Bone marrow (tissue), 2 donors: ENCODE data around the gene GNPDA2.
A peak's percentile ranks its signal among the peaks of the same experiment; 100 is the strongest.
"Not testable (repeated sequence)": the region's sequence is repeated elsewhere in the genome, so short reads cannot be mapped to it uniquely, and the experiment has no call there.

ENCODE experiments used
- DNase-seq, 2 donors: peaks; one replicate each; lab custom pipeline; 2025; lab: John Stamatoyannopoulos, UW

Gene GNPDA2

DNA sequence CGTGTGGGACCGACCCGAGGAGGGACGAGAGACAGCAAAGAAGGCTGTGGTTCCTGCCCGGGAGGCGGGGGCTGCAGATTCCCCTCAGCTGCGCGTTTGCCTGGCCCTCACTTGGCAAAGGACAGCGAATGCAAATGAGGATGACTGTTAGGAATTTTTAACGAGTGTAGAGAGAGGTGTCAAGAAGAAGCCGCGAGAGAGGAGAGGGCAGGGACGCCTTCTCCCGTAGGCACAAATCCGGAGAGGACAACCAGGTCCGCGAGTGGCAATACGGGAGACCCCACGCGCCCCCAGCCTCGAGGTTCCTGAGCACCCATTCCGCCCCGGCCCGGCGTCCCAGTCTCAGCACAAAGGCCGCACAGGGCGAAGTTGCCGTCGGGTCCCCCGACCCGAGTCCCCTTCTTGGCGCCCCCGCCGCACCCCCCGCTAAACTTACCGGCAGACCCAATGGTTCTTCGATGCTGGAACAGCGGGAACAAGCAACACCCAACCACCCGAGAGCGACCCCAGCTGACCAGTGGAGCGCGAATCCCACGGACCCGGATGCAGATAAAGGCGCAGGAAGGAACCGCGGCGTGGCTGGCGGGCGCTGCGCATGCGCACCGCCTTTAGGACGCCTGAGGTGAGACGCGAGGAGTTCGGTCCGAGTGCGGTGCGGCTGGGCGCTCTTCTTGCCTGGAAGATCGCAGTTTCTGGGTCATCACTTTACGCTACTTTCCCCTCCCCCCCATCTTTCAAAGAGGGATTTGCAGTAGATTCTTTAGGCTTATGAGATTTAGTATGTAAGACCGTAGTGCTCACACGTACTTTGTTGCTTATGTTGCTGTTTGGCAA, at the start of gene GNPDA2:
Gene GNPDA2 (minus strand): TSS at position 519 of the 834 bp plus-strand sequence. CDS start 4,349 bp downstream, outside the sequence.
- DNase-seq: peak; percentile 66 to 82

GRCh38 chr4:44772340-44772739, 46.0 kb upstream of the GNPDA2 start:
- DNase-seq: no peak

- no peak for DNase-seq
Observed at GRCh38 chr4:44771789-44772188, 45.4 kb upstream of the GNPDA2 start.

DNA sequence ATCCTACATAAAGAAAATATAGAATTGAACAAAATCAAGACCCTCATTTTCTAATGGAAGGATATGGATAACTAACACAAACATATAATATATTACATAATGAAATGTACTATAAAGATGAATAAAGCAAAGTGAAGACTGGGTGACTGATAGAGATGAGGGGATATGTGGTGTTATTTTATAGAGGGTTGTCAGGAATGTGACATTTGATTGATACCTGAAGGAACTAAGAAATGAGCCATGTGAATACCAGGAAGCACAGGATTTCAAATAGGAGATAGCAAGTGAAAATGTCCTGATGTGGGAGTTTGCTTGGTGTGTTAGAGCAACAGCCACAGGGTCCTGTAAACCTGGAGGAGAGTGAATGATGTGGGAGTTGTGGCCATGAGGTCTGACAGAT, 40.1 kb upstream of the GNPDA2 start:
- no peak for DNase-seq

GRCh38 chr4:44765116-44765515, 38.8 kb upstream of the GNPDA2 start:
- DNase-seq: no peak

- DNase-seq: no peak
Observed at GRCh38 chr4:44761306-44761705, 35.0 kb upstream of the GNPDA2 start.

DNA sequence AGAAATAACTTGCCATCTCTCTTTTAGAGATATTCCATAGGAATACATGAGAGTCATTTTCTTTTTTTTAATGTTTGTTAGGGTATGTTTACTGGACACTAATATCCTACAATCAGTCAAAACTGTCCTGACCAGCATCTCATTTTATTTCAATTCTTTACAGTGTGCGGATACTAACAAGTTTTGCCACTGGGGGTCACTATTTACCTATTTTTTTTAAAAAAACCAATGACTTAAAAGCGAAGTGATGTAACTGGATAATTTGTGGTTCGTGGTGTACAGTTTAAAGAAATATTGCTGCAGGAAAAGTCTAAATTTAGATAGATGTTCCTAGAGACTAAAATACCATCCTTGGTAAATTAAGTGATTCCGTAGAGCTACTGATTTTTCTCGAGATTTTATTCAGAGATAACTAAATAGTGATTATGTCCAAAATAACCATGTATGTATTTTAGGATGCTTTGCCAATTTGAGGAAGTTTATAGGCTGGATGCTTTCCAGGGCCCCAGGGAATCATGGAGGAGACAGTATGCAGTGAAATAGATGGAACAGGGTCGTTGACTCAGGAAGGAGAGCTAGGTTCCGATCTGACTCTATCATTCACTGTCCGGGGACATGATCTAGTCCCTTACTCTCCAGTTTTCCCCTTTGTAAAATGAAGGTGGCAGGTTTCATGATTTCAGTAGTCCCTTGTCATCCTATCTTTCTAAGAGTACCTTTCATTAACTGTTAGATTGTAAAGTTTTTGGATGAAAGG, 34.0 kb upstream of the GNPDA2 start:
- DNase-seq: peak in 1 of 2 donors; percentile 8

GRCh38 chr4:44756559-44756958, 30.2 kb upstream of the GNPDA2 start:
- no peak for DNase-seq

- DNase-seq: no peak
Observed at GRCh38 chr4:44740201-44740600, 13.8 kb upstream of the GNPDA2 start.

DNA sequence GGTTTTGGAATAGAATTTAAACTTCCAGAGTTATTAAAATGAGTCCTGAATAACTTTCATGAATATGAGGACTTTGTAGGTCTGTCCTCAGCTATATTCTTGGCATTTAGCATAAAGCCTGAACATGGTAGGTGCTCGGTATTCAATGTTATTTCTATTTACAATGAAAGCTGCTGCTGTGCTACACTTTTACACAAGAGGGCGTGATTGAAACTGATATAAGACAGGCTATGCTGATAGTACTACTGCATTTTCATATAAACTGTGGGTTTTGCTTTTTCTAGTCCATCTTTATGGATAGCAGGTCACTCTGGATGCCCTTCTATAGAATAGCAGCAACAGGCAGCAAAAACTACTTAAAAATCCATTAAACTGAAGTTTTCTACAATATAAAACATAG, 12.3 kb upstream of the GNPDA2 start:
- no peak for DNase-seq

GRCh38 chr4:44736900-44737299, 10.5 kb upstream of the GNPDA2 start:
- DNase-seq: no peak

GRCh38 chr4:44728694-44729093, 2.3 kb upstream of the GNPDA2 start:
- DNase-seq: not testable (repeated sequence)

- no peak for DNase-seq
Observed at GRCh38 chr4:44727471-44727870, 1.1 kb upstream of the GNPDA2 start.

DNA sequence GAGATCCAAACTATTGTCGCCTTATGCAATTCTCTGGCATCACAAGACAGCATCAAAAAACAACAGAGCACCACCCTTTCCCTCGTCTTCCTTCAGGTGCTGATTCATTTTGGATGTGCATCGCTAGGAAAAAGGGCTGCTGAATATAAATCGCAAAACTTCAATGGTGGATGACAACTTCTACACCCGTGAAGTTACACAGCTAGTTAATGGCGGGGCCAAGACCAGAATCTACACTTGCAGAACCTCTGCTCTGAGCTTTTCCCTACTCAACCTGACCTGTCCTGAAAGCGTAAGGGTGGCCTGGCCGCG, 674 bp downstream of the GNPDA2 start:
- DNase-seq: no peak

DNA sequence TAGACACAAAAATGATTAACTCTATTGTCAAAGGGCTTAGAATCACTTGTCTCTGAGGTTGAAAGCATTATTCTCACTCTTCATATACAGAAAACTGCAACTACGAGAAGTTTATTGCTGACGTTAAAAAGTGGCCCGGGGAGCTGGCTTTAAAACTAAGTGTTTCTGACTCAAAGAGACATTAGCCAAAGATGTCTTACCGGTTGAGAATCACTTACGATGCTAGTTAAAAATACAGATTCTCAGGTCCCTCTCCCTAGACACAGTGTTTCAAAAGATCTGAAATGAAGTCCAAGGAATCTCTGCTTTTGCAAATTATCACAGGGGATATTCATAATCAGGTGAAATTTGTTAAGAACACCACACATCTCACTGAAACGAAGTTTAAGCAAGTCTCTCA, 1.2 kb downstream of the GNPDA2 start:
- DNase-seq: no peak

GRCh38 chr4:44722001-44722400, 4.4 kb downstream of the GNPDA2 start:
- DNase-seq: no peak

DNA sequence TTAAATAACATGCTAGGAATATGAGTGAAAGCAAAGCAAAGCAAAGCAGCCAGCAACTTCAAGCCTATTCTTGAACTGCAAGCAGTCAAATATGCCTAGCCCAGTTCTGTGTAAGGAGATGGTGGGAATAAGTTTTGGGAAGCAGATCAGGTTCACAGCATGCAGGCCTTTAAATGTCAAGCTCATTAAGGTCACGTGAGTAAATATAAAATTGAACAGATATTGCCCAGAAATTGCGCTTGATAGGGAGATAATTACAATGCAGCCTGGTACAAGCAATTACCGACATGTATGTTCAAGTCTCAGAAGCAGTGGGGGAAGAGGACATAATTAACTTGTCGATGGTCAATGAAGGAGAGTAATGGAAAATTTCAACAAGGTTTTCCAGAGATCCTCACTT, 6.0 kb downstream of the GNPDA2 start:
- DNase-seq: no peak

GRCh38 chr4:44716597-44716996, 9.8 kb downstream of the GNPDA2 start:
- no peak for DNase-seq

DNA sequence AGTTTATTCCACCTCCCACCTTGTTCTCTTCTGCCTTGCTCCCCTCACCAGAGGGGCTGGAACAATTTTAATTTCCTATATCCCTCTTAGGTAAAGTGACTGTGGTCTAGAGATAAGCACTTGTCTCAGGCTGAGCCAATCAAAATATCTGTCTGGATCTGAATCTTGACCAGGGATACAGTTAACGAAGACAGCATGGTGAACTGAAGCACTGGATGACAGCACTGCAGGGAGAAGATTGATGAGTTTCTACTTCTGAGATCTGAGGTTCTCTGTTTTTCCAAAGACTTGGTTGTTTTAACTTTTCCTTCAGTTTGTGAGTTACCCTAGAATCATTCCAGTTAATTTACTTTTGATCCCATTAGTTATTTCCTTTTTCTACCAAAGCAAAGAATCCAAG, 13.2 kb downstream of the GNPDA2 start:
- DNase-seq: no peak

GRCh38 chr4:44704673-44705072, 21.7 kb downstream of the GNPDA2 start:
- DNase-seq: no peak

DNA sequence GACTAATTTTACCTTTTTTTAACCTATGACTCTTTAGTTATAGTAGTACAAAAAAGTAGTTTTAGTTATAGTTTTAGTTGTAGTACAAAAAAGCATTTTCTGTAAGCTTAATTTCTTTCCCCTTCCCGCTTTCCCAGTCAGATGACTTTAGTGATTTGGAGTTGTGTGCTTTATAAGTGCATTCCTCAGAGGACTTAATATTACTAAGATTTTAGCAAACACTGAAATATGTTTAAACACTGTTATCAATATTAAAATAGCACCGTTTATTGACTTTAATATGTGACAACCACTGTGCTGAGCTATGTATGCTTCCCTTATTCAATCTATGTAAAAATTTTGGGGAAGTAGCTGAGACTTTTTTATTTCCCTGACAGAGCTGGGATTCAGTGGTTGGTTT, 25.3 kb downstream of the GNPDA2 start:
- DNase-seq: no peak

DNA sequence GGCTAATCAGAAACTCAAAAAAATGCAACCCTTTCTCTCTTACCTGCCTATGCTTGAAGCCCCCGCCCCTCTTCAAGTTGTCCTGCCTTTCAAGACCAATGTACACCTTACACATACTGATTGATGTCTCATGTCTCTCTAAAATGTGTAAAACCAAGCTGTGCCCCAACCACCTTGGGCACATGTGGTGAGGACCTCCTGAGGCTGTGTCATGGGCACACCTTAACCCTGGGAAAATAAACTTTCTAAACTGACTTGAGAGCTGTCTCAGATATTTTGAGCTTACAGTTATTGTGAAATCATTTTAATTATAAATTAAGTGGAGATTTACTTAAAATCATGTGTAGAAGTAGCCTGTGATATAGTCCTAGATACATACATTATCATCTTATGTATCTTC, 25.9 kb downstream of the GNPDA2 start:
- DNase-seq: no peak

DNA sequence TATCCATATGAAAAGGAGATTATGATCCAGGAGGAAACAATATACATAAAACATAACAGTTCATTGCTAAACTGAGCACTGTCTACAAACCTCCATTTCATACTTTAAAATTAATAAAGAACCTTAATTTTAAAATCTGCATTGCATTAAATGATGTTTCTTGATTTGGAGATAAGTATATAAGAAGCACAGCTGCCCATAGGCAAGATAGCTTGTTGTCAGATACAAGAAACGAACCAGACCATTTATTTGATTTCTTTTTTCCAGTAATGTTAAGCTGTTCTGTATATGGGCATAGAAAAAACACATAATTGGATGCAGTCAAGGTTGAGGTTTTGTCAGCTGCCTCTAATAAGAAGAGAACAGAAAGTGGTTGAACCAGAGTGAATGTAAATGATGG, 41.7 kb downstream of the GNPDA2 start:
- DNase-seq: no peak

DNA sequence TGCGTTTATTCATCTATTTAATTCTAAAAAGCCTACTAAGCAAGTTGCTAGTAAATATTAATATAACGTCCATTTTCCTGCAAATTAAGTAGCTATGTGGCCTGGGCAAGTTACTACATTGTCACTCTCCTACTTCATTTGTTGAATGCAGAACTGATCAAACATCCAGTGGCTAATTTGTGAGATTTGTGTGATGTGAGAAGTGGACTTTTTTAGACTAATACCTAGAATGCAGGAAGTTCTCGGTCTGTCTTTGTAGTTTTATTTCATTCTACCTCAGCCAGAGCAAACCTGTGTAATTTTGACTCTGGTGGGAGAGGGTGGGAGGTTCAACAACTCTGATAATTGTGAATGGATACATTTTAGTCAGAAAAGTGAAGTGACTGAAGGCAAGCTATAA, 47.3 kb downstream of the GNPDA2 start:
- DNase-seq: no peak
